PC-3 (cell line): Measurements from ENCODE around the gene LAMTOR2.

Source experiments
- CTCF ChIP-seq: fragments of 300-600 bp; sonication (generic); conservative IDR thresholded peaks from 2 replicates; pipeline ENCODE4 v1.5.1; 2017; ENCODE audit warnings: antibody characterized with exemption, low read depth, mild to moderate bottlenecking, low read length
- EZH2 ChIP-seq: fragments of 300-600 bp; sonication (generic); IDR thresholded peaks from one replicate; pipeline ENCODE4 v1.6.1; 2017; ENCODE audit warnings: antibody characterized with exemption, mild to moderate bottlenecking, low read length; ENCODE audit not compliant: unreplicated experiment

GRCh38 chr1:156104861-156105832, 50.6 kb downstream of the LAMTOR2 start:
- no peak for TF ChIP-seq CTCF
- no peak for TF ChIP-seq EZH2
